HG02884 (cell line): Measurements from ENCODE around the gene SCNN1A.

Experiments
- ATAC-seq: cut with Tn5 transposase; IDR thresholded peaks from one replicate; pipeline ENCODE4 v1.9.1; 2021; ENCODE audit warnings: mild to moderate bottlenecking, moderate library complexity; ENCODE audit not compliant: unreplicated experiment

SCNN1A gene

DNA sequence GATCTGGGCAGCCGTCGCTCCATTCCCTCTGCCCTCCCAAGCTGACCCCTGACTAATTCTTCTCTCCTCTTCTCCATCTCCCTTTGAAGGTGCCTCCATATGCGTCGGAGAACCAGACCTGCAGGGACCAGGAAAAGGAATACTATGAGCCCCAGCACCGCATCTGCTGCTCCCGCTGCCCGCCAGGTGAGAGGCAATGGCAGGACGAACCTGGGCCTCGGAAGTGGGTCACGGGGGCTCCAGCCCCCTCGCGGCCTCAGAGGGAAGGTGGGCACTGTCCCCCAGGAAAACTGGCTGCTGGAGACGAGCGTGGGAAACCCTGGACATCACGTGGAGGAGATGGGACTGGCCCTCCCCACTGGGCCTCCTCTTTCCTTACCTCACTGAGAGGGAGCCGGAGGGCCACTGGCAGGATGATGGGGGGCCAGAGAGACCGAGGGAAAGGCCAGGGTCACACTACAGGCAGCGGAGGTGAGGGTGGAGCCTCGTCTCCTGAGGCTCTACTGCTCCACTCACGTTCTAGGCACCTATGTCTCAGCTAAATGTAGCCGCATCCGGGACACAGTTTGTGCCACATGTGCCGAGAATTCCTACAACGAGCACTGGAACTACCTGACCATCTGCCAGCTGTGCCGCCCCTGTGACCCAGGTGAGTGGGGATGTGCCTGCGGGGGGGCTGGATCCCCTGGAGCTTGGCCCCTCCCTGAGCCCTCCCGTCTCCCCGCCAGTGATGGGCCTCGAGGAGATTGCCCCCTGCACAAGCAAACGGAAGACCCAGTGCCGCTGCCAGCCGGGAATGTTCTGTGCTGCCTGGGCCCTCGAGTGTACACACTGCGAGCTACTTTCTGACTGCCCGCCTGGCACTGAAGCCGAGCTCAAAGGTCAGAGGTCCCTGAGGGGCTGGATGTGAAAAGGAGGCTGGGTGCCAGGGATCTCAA is 9.4 kb upstream of the SCNN1A start:
- ATAC-seq = no peak

DNA sequence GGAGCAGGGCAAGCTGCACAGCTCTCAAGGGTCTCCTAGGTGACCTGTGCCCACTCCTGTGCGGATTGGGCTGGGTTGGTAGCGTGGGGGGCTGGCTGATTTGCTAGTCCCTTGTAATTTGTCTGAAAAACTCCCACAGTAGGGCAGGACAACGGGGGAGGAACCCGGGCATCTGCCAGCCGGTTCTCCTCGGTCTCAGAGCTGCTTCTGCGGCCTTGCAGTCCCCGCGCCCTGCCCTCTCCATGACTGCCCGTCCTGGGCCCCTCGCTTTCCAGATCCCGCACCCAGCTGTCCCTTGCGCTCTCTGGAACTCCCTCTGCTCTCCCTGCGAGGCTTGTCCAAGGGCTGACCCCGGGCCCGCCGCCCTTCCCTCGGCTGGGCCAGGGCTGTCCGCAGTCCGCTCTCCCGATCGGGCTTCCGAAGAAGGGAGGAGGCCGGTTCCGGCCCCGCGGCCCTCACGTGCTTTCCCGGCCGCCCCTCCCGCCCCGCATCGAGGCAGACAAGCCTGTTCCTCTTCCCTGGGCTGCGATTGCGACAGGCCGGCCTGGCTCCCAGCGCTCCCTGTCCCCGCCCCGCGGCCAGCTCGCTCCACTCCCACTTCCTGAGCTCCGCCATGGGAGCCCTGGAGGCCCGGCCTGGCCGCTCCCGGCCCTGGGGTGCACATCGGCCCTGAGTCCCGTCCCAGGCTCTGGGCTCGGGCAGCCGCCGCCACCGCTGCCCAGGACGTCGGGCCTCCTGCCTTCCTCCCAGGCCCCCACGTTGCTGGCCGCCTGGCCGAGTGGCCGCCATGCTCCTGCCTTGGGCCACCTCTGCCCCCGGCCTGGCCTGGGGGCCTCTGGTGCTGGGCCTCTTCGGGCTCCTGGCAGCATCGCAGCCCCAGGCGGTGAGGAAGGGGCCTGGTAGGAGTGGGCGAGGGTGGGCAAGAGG is 8.5 kb upstream of the SCNN1A start, which contains the start of gene LTBR:
TSS of gene LTBR (plus strand) at position 591 of the 927 bp plus-strand sequence. CDS start at position 788, 197 bp downstream.
- ATAC-seq = no peak

DNA sequence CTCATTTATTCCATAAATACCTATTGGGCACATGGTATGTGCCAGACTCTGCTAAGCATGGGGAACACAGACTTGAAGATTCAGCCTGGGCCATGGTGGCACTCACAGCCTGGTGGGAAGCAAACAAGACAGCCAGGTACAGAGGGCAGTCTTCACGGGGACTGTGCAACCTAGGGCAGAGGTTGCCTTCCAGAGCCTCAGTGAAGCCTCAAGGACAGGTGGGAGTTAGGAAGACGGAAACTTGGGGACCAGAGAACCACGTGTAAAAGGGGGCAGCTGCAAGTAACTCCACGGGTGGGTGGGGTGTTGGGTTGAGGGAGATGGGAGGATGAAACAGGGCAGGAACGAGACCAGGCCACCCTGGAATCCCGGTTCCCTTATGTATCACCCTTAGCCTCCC is 7.6 kb upstream of the SCNN1A start:
- ATAC-seq = no peak

DNA sequence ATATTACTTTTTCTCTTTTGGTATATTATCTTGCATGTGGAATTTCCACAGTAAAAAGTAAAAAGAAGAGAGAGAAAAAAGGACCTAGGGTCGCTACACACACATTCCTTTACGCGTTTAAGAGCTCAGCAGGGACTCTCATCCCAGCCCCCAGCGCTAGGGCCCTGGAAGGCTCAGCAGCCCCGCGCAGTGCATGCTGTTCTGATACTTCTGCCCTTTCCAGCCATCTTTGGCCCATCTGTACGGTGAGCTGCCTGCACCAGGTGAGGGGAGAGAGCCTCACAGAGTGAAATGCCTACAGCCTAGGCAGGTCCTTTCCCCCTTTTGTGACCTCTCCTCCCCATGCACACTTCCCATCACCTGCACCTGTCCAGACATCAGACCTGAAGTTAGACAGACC is 7.0 kb upstream of the SCNN1A start:
- ATAC-seq = no peak

DNA sequence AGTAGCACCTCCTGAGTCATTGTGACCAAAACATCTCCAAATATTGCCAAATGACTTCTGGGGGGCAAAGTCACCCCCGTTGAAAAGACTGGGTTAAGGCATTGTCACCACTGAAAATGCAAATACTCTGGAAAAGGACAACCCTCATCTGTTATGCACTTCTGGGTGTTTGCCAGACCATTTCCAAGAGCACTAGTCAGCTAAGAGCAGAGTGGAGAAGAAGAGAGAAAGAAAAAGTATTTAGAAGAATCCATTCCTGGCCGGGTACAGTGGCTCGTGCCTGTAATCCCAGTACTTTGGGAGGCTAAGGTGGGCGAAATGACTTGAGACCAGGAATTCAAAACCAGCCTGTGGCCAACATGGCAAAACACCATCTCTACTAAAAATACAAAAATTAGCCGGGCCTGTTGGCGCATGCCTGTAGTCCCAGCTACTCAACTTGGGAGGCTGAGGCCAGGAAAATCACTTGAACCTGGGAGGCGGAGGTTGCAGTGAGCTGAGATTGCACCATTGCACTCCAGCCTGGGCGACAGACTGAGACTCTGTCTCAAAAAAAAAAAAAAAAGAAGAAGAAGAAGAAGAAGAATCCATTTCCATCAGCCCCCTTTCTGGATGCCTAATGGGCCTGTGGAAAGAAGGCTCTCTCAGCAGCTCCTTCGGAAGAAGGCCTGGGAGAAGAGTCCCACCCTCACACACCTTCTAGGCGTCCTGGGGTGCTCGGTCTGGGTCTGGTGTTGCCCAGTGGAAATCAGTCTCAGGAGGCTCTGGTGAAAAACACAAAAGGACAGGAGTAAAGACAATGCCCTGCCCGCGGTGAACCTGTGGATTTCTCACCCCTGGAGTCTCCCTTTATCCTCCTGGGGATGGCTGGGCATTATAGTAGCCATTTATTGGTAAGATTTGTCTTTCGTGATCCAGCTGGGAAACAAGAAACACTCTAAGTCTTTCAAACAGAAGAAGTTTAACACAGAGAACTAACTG is 5.1 kb upstream of the SCNN1A start:
- no peak for ATAC-seq

DNA sequence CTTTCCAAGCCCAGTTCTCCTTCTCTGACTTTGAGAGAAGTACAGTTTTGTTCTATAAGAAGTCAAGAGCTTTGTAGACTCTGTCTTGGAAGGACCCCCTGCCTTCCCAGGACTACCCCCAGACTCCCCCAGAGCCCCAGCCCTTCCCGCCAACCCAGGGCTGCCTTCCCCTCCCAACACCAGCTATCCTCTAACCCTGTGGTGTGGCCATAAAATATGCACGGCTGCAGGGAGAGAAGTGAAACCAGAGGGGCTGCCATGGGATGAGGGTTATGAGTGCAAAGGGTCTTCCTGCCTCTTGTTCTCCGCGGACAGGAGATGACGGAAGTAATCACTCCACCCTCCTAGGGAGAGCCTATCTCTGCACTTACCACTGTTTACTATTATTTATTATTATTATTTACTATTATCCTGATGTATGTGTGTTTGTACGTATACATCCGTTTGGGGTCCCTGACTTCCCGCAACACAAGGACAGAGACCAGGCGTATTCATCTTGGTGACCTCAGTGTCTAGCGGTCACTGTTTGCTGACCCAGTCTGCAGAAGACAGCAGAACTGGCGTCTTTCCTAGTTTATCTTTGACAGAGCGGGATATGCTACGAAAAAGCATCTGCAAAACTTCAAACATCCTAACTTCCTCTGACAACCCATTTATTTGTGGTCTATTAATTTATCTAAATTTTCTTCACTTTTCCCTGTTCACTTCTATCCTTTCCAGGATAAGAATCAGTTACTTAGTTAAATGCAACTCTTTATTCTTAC is 3.5 kb upstream of the SCNN1A start:
- no peak for ATAC-seq

DNA sequence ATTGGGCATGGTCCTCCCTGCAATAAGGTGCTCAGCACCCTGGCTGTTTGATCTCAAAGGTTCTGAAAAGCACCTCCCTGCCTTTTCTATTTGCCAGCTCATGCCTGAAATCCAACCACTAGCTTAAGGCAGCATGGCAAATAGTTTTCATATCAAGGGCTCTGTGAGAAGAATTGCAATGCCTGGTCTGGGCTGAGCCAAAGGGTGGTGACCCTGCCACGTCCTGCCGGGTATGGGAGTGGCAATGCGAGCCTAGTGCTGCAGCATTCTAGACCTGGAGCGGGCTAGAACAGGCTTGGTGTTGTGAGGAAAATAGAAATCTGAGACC is 2.3 kb upstream of the SCNN1A start:
- ATAC-seq = no peak

DNA sequence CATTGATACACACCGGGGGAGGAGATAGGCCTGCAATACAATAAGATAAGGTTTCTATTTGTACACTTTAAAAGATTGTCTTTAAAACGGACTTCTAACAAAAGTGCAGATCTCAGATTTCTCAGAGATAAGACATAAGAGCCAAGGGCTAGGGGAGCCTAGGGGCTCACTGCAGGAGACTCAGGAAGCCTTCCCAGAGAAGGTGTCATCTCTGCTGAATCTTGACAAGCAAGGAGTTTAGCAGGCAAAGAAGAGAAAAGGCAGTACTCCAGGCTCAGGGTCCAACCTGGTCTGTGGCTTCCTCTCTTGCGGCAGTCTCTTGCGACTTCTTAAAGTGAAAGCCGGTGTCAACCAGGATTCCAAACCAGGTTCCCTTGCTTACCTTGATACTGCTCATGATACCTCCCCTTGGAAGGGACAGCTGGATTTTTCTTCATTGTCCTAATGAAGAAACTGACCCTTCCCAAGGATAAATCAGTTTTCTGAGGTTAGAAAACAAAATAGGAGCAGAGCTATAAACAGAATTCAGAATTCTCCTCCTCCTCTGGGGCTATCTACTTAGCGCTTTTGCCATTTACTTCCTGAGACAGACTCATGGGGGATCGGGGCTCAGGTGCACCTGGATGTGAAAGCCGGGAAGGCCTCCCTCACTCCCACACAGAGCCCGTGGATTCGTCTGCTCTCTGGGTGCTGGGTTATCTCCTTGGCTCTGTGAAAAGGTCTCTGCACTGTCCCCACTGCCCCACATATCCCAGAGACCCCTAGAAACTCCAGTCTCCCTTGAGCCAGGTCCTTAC is 1.7 kb upstream of the SCNN1A start:
- ATAC-seq = no peak

DNA sequence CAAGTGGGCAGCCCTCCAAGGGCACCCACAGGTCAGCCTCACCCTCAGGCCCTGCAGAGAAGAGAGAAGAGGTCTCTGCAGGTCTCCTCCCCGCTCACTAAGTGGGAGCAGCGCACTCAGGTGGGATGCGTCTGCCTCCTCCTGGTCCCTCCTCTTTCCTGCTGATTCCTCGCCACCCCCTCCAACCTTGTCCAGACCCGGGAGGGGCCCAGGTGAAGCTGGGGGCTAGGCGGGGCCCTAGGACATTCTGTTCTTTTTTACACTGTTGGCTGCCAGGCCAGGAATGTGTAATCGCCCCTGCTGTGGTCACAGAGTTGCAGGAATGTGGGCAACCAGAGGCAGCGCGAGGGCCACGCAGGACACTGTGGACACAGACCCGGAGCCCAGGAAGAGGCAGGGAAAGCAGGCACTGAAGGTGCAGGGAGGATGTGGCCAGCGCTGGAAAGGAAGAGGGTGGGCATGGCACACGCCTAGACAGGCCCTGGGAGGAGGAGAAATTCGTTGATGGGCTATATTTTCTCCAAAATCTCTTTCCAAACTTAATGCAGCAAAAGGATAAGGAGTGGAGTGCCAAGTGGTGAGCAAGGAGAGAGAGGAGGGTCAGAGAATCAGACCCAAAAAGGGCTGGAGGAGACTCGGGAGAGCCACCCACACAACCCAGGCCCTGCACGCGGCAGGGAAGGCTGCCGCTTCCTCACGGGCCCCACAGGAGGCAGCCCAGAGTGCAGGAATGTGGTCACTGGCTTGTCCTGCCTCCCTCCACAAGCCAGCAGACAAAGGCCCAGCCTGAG is 911 bp upstream of the SCNN1A start:
- no peak for ATAC-seq

DNA sequence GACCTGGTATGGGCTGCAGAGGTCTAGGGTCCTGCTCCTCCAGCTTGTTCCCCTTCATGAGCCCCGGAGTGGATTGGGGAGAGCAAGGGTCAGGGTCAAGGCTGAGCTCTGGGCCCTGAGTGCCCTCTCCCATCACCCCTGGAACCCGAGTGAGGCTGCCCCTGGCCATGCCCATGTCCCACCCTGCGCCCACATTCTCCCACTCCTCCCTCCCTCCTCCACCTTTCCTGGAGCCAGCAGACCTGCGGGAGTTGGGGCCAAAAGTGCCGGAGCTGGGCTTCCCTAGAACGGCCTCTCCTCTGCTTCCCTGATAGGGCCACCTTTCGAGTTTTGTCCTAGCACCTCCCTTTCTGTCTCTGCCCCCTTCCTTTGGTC is 590 bp downstream of the SCNN1A start:
- ATAC-seq = no peak

DNA sequence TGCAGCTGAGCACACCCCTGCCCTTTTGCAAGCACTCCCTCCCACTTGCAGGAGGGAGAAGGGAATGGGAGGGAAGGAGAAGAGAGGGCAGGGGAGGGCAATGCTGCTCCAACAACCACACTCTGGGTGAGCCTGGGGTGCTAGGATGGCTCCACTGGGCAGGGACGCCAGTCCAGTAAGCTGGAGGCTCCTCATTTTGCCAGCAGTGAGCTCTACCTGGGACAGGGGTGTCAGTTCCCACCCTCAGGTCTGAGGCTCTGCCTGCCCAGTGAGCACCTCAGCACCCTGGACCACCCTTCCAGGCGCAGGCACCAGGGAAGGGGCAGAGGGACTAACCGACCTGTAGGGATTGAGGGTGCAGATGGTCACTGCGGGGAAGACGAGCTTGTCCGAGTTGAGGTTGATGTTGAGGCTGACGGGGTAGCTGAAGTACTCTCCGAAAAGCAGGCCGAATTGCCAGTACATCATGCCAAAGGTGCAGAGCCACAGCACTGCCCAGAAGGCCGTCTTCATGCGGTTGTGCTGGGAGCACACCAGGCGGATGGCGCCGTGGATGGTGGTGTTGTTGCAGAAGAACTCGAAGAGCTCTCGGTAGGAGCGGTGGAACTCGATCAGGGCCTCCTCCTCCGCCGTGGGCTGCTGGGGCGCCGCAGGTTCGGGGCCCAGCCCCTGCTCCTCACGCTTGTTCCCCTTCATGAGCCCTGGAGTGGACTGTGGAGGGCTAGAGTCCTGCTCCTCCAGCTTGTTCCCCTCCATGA is 1.2 kb downstream of the SCNN1A start:
- no peak for ATAC-seq

DNA sequence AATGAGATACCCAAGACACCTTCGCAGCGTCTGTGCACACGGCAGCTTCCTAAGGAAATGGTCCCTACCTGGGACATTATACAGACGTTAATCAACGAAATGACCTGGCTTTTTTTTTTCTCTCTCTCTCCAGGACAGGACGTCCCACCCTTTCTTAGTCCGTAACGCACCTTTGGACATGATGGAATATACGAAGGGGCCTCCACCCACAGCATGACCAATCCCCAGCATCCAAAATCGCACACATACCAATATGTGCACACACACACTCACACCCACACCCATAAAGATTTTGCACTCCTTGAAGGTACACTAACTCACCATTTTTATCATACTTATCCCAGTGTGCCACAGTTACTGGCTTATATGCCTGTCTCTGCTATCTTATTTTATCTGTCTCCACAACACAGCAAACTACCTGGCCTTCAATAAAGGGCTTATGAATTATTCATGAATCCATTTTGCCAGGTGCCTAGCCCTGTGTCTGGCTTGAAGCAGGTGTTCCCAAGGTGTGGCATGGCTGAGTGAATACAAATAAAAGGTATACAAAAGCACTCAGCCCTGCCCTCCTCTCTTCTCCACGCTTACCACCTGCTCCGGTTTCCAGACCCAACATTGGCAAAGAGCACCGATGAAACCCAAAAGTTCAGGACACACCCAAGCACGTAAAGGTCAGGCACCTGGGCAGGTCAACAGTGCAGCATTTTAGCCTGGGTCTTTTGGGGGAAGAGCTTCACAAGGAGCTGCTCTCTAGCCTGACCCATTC is 2.2 kb downstream of the SCNN1A start:
- ATAC-seq = no peak

DNA sequence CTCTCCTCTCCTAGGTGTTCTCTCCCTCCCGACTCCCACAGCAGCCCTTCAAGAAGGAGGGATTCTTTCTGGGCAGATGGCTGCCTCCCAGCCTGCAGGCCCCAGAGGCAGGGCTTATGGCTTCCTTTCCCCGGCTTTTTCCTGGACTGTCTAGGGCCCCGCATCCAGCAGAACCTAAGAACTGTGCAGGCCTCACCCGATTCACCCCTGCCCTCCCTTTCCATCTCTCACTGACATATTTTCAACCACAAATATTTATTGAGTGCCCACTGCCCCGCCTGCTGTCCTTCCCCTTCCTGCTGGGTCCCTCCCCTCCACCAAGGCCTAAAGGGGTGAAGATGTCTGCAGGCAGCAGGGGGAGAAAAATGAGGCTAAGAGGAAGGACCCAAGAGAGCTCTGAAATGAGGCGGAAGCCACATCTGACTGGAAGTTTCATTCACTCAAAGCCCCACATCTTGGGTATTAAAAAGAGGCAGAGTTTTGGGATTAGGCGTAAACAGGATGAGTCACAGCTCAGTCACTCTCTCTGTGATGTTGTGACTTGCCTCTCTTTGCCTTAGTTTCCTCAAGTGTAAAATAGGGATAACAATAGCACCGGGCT is 2.9 kb downstream of the SCNN1A start:
- no peak for ATAC-seq

DNA sequence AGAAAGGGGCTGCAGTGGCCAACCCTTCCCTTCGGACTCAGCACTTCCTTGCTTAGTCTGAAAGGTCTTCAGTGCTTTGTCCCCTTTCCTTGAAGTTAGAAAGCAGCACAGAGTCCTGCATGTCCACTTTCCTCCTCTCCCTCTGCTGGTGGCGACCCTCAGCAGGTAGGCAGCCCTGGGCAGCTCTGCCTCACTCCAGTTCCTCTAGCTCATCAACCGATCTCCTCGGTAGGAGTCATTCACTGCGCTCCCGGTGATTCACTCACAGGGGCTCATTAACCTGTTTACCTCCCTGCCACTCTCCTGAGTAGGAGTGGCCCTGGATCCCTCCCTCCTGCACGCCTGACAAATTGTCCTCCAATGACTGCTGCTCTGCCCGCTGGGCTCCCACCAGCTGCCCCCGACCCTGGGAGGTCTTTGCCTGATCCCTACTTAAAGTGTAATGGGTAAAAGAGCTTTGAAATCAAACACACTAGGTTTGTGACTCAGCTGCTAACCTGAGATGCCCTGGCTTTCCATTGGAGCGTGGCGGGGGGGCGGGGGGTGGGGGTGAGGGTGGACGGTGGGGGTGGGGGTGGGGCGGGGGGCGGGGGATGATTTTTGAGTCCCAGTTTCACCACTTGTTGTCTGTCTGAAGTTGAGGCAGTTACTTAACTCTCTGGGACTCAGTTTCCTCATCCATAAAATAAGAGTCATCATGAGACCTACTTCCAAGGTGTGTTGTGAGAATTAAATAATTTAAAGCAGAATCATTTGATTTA is 4.2 kb downstream of the SCNN1A start:
- ATAC-seq = no peak

DNA sequence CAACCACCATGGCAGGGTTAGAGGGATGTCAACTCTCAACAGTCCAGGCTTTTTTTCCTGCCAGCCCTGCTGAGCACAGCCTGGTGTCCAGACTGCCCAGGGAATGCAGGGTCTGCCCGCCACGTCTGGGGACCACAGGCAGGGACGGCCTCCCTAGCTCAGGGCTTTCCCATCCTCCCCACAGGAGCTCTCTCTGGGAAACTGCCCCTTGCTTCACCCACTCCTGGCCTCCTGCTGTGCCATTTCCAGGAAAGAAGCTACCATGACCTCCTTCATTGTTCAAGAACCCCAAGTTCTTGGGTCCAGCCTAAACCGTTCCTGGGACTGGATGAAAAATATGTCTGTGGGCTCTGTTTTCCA is 4.8 kb downstream of the SCNN1A start:
- ATAC-seq = no peak
